GM19467 (cell line): ENCODE measurements around the gene PALM3.
"Not testable (repeated sequence)": the region's sequence is repeated elsewhere in the genome, so short reads cannot be mapped to it uniquely, and the experiment has no call there.

Experiments
- ATAC-seq: cut with Tn5 transposase; IDR thresholded peaks from one replicate; pipeline ENCODE4 v1.9.1; 2021; ENCODE audit warnings: mild to moderate bottlenecking, moderate library complexity; ENCODE audit not compliant: unreplicated experiment

PALM3 gene

DNA sequence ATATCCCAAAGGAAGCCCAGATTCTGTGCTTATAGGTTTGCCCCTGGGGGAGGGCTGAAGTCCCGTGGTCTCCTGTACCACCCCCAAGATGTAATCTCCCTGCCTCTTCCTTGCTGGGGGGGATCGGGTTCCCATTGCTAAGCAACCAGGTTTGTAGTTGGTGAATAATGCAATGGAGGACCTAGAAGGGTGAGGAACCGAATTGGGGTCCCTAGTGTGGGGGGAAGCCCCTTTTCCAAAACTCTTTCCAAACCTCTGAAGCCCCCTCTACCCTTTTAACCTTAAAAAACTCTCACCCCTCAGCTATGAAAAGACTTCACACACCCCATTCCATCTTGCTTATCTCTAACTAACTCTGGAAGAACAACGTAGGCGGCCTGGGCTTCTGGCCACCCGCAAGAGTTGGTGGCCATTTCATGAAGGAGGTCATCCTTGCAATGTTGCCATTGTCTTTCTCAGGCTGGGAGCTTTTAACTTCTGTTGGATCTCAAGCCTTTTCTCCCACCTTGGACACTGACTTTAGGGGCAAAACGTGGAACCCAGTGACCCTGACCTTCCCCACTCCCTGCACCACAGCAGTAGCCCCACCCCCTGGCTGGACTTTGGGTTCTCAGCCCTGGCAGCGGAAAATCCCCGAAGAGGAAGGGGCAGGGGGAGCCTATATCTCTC is 661 bp downstream of the PALM3 start:
- no peak for ATAC-seq

GRCh38 chr19:14059652-14060155 is 2.2 kb downstream of the PALM3 start:
- no peak for ATAC-seq

GRCh38 chr19:14059093-14059480 is 2.8 kb downstream of the PALM3 start:
- no peak for ATAC-seq

- no peak for ATAC-seq
Measured at GRCh38 chr19:14058182-14059092, 3.4 kb downstream of the PALM3 start.

DNA sequence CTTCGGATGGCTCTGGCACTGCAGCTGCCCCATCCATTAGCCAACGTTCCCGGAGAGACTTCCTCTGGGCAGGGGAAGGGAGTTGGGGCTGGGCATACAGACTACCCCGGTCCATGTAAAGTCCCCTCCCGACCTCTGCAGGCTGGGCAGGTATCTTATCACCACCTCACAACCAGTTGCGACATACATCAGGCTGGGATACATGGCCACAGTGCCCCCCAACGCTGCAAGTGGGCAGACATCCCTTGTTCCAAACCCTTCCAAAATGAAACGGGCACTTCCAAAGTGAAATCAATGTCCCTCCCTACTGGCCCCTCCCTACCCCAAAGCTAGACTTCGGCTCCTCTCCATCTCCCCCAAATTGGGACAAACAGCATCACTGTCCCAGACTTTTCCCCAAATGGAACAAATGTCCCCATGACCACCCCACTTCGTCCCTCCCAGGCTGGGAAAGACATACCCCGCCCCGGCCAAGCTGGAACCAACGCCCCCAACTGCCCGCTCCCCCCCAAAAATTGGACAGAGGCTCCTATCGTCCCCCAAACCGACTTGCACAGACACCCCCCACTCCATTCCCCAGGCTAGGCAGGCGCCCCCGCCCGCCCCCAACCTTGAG is 5.0 kb downstream of the PALM3 start:
- ATAC-seq = no peak

DNA sequence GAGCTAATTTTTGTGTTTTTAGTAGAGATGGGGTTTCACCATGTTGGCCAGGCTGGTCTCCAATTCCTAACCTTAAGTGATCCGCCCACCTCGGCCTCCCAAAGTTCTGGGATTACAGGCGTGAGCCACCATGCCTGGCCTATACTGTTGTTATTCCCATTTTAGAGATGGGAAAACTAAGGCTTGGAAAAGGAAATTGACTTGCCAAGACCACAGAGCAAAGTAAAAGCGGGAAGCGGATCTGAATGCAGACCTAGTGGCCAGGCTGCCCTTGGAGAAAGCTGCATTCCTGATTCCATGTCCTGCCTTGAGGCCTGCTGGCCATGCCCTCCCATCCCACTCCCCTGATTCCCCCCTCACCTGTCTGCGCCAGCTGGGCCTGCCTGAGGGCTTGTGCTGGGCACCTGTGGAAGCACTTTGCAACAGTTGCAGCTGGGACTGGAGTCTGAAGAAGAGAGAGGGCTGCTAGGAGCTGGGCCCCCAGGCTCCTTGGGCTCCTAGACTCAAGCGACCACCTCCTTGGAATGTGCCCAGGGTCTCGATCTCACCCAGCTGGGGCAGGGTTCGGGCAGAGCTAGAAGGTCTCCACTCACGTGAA is 5.7 kb downstream of the PALM3 start:
- no peak for ATAC-seq

DNA sequence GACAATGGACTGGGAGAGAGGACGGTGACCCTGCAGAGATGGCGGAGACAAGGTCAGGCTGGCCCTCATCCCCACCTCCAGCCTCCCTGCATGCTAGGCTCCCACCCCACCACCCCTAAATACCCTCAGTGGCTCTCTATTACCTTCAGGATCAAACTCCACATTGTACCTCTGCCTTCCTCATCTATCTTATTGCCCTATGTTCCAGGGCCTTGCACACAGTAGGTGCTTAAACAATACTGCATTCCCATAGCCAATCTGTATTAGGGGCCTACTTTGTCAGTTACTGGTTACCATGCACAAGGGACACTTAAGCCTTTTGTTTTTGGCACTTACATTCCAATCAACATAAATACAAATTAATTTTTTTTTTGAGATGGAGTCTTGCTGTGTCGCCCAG is 6.5 kb downstream of the PALM3 start:
- ATAC-seq = no peak

GRCh38 chr19:14054721-14055120 is 7.2 kb downstream of the PALM3 start:
- no peak for ATAC-seq

DNA sequence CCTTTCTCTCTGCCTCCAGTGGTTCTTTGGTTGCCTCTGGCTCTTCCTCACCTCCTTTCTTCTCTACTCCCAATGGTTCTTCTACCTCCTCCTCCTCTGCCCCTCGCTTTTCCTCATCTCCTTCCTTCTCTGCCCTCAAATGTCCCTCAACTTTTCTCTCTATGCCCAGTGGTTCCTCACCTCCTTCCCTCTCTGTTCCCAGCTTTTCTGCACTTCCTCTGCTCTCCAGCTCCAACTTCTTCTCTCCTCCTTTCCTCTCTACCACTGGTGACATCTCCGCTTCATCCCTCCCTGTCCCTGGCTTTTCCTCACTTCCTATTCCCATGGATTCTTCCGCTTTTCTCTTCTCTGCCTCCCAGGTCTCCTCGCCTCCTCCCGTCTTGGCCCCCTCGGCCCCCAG is 7.8 kb downstream of the PALM3 start:
- no peak for ATAC-seq

DNA sequence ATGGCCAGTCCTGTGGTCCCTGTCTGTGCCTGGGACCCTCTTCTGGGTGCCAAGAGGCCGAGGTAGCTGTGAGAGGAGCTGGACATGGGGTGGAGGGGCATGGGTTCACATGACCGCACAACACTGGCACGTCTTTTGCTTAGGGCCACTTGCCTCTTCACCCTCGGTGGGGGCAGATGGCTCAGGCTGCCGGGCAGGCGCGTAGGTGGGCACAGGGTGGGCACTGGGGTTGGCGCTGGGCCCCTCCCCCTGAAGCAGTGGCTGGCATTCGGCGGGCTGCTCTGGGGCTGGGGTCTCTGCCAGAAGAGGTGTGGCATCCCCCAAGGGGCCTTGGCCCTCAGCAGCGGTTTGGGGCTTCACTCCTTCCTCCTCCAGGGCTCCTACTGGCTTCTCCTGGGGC is 8.4 kb downstream of the PALM3 start:
- no peak for ATAC-seq

- ATAC-seq = no peak
Measured at GRCh38 chr19:14053032-14053431, 8.8 kb downstream of the PALM3 start.

DNA sequence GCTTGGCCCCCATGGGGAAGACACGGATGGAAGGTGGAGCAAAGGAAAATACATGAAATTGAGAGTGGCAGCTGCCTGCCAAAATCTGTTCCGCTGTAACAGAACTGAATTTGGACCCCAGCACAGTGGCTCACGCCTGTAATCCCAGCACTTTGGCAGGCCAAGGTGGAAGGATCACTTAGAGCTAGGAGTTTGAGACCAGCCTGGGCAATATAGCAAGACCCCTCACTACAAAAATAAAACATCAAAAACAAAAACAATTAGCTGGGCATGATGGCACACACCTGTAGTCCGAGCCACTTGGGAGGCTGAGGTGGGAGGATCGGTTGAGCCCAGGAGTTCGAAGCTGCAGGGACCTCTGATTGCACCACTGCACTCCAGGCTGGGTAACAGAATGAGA is 9.4 kb downstream of the PALM3 start:
- ATAC-seq = no peak

DNA sequence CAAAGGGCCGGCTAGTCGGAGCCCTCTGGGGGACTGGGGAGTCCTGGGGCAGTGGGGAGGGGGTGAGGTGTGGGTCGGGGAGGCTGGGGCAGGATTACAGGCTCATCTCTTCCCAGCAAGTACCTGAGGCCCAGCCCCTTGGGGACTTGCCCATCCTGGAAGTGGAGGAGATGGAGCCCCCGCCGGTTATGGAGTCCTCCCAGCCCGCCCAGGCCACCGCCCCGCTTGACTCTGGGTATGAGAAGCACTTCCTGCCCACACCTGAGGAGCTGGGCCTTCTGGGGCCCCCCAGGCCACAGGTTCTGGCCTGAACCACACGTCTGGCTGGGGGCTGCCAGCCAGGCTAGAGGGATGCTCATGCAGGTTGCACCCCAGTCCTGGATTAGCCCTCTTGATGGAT is 9.9 kb downstream of the PALM3 start:
- no peak for ATAC-seq

- not testable (repeated sequence) for ATAC-seq
Measured at GRCh38 chr19:14050961-14051360, 10.9 kb downstream of the PALM3 start.

DNA sequence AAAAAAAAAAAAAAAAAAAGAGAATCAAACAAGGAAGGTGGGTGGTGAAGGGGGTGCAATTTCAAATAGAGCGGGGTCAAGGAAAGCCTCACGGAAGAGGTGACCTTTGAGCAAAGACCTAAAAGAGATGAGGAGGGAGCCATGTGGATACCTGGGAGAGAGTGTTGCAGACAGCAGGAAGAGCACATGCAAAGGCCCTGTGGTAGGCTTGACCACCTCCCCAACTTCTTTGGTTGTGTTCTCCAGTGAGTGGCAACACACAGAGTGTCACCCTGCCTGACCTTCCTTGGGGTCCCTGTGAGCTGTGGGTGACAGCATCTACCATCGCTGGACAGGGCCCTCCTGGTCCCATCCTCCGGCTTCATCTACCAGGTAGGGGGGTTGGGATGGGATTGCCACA is 11.4 kb downstream of the PALM3 start:
- no peak for ATAC-seq

DNA sequence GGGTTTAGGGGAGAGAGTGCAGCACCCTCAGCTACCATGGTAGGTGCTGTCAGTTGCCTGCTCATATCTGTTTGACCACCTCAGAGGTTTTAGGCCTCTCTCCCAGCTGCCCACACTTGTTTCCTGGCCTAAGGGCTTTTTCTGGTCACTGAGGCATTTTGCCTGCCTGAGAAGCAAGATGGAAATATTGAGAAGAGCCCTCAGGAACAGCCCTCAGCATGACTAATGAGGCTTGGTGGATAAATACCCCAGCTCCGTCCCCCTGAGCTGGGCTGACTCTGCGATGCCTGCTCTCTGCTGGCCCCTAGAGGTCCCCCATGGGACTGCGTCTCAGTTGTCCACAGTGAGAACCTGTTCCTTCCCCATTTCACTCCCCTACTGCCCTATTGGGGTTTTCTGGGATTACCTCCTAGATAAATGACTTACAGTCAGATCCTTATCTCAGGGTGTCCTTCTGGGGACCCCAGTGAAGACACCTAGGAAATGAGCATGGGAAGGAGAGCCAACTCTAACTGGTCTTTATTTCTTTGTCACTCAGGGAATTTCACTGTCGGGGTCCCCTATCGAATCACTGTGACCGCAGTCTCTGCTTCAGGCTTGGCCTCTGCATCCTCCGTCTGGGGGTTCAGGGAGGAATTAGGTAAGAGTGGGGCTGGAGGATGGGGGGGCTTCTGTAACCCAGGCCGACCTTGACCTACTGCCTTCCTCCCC is 13.3 kb downstream of the PALM3 start:
- no peak for ATAC-seq

DNA sequence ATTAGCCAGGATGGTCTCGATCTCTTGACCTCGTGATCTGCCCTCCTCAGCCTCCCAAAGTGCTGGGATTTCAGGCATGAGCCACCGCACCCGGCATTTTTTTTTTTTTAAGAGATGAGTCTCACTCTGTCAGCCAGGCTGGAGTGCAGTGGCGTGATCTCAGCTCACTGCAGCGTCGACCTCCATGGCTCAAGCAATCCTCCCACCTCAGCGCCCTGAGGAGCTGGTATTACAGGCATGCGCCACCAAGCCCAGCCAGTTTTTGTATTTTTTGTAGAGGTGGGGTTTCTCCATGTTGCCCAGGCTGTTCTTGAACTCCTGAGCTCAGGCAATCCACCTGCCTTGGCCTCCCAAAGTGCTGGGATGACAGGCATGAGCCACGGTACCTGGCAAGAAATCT is 14.0 kb downstream of the PALM3 start:
- ATAC-seq = not testable (repeated sequence)

DNA sequence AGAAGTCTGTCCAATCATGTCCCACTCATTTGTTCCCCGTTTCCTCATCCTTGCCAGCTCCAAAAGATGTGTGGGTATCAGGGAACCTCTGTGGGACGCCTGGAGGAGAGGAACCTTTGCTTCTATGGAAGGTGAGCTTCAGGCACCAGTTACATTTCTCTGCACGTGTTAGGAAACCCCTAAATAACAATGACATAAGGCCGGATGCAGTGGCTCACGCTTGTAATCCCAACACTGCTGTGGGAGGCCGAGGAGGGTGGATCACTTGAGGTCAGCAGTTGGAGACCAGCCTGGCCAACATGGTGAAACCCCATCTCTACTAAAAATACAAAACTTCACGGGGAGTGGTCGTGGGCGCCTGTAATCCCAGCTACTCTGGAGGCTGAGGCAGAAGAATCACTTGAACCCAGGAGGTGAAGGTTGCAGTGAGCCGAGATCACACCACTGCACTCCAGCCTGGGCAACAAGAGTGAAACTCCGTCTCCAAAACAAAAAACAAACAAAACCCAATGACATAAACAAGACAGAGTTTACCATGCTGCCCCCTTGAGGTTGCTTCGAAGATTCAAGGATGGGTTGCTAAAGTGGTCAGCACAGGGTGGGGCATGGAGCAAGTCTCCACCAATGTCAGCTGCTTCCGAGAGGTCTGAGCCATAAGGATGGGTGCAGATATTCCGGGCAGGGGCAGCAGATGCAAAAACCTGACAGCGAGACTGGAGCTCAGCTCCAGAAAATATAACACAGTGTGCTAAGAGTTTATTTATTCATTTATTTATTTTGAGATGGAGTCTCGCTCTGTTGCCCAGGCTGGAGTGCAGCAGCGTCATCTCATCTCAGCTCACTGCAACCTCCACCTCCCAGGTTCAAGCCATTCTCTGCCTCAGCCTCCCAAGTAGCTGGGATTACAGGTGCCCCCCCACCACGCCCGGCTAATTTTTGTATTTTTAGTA is 18.9 kb downstream of the PALM3 start:
- ATAC-seq = not testable (repeated sequence)

- ATAC-seq = no peak
Measured at GRCh38 chr19:14039181-14039580, 22.7 kb downstream of the PALM3 start.

DNA sequence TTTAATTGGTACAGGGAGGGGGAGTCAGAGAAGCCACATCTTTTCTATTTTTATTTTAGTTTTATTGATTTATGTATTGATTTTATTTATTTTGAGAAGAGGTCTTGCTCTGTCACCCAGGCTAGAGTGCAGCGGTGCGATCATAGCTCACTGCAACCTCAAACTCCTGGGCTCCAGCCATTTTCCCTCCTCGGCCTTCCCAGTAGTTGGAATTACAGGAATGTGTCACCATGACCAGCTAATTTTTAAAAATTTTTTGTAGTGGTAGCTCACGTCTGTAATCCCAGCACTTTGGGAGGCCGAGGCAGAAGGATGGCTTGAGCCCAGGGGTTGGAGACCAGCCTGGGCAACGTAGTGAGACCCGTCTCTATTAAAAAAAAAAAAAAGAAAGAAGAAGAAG is 26.2 kb downstream of the PALM3 start:
- ATAC-seq = no peak
